HCEC 1CT (cell line): ENCODE results near the gene SHISA5.
"Not testable (repeated sequence)": the region's sequence is repeated elsewhere in the genome, so short reads cannot be mapped to it uniquely, and the experiment has no call there.

Experiments
- DNase-seq: peaks from one replicate; pipeline ENCODE4 v3.0.0-alpha.2; 2017

SHISA5 gene

DNA sequence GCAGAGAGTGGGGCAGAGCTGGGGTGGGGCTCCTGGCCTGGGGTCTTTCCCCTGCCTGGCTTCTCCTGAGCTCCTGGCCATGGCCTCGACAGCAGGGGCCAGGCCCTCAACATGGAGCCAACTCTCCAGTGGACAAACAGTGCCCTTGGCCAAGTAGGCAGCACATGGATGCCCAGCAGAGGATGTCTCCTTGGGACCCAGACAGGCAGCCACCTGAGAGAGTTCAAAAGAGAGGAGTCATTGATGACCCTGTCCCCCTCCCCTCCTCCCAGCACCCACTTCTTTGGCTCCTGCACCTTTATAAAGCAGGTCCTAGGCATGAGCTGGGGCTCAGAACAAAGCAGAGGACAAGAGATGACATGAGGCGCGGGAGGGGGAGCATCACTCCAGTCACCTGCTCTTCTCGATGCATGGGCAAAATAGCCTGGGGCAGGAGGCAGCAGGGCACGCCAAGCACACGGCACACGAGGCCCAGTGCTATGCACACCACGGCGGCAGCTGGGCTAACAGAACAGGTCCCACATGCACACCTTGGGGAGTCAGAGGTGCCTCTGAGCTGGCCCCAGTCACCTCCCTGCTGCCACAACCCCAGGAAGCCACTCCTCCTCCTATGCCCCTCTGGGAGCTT is 27.4 kb downstream of the SHISA5 start:
- DNase-seq, result no peak

DNA sequence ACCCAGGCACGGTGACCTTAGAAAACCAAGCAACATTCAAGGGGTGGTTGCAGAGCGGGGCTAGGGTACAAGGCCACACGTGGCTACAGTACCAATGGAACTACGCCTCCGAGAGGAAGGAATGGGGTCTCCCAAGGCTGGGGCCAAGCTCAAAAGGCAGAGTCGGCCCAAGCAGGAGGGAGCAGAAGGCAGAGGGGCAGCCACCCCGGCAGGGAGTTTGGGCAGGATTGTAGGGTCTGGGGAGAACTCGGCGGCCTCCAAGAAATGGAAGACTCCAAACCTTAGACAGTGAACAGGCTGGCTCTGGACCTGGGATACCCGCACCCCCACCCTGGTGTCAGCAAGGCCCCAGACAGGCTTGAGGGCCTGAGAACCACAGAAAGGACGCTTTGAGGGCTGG is 28.8 kb downstream of the SHISA5 start:
- no peak for DNase-seq

DNA sequence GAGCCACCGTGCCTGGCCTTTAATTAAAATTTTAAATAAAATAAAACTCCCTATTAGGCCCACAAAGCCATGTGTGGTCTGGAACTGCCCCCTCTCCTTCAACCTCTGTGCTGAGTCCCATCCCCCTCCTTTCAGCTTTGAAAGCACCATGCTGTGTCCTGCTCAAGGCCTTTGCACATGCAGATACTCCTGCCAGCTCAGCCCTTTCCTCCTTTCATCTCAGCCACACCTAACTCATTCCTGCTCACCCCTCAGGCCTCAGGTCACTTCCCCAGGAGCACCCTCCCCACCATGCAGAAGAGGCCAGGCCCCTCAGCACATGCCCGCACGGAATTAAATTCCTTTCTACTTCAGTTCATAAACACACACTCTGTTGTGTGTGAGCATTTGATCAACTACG is 29.4 kb downstream of the SHISA5 start:
- no peak for DNase-seq

DNA sequence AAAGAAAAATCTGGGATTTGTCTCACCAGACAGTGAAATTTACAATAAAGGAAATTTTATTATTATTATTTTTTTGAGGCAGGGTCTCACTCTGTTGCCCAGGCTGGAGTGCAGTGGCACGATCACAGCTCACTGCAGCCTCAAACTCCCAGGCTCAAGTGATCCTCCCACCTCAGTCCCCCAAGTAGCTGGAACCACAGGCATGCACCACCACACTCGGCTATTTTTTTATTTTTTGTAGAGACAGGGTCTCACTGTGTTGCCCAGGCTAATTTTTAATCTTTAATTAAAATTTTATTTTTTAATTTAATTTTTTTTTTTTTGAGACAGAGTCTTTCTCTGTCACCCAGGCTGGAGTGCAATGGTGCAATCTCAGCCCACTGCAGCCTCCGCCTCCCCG is 29.9 kb downstream of the SHISA5 start:
- not testable (repeated sequence) for DNase-seq

DNA sequence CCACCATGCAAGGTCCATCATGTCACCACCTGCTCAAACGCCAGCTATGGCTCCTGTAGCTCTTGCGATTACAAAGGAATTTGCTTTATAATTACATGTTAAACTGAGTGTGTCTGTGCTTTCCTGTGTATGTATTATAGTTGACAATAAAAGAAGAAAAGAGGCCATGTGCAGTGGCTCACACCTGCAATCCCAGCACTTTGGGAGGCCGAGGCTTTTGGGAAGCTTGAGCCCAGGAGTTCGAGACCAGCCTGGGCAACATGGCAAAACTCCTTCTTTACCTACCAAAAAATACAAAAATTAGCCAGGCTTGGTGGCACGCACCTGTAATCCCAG is 30.4 kb downstream of the SHISA5 start:
- no peak for DNase-seq

DNA sequence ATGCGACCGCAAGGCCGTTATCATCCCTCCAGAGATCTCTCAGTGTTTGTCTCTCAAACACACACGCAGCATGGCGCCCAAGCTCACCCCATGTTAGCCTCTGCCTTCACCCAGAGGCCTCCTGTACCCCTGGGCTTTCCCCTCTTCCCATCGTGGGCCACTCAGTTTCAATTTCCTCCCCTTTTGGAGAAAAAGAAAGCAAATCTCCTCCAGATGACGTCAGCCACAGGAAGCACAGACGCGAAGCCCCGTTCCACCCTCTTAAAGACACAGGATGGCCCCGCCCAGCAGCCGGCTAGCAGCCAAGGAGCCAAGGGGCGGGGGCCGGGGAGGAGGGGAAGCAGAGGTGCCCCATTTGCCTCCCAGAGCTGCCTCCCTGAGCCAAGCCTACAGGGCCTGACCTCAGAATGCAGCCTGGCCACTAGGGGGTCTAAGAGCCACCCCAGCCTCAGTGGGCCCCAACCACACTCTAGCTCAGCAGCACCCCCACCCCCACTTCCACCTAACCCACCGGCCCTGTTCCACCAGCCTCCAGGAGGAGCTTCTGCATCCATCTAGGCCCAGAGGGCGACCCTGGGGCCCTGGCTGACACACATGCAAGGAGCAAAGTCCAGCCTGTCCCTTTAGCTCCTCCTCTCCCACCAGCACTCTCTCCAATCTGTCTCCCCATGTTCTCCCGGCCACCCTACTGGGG is 30.9 kb downstream of the SHISA5 start:
- peak; percentile 91 for DNase-seq

DNA sequence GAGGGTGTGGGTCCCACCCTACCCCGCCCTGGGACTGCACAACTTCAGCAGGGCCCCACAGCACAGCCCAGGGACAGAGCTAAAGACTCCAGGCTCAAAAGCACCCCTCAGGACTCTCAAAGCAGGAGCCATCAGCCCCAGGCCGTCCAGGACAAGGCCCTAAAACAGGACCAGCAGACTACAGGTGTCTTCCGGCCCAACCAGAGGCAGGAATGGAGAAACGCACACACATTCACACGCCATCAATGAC is 31.4 kb downstream of the SHISA5 start:
- DNase-seq, result no peak

DNA sequence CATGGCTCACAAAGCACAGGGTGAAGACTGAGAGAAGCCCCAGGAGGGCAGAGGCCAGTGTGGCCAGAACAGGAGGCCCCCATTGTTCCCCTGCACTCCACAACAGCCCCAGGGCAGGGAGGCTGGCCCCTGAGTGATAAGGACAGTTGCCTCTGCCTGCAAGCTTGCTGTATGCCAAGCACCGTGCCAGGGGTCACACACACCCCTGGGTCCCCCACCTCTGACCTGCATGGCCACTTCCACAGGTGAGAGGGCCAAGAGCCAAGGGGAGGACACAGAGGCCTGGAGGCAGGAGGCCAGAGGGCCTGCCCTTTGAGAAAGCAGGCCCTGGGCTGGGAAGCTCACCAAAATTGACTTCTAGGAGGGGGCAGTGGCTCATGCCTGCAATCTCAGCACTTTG is 33.7 kb downstream of the SHISA5 start:
- no peak for DNase-seq

DNA sequence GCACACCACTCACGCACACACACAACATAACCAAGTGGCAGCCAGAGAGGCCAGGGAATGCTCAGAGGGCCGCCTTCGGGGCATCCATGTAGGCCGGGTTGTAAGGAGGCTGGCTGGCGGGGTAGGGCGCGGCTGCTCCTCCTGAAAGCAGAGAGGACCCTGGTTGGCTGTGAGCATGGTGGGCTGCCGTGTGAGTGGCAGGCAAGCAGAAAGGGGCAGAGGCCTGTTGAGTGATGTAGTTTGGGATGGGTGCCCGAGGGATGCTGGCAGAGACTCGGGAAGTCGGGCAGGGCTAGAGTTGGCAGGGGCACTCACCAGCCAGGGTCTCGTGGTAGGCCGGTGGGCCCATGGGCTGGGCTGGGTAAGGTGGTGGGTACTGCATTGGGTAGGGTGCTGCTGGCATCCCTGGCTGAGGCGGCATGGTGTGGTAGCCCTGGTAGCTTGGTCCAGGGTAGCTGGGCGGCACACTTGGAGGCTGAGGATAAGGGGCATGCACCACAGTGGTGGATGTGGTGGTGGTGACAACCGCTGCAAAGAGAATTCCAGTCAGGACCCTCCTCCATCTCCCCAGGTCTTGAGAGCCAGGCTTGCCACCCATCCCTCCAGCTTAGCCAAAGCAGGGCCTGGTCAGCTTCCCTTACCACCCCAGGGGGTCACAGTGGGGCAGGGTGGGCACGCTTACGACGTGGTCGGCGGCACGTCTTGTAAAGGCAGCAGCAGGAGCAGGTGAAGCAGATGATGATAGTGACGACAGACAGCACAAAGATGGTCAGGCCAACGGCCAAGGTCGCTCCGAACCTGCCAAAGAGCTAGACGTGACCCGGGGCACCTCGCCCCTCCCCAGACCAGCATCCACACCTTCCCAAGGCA is 34.7 kb downstream of the SHISA5 start:
- DNase-seq, result no peak

DNA sequence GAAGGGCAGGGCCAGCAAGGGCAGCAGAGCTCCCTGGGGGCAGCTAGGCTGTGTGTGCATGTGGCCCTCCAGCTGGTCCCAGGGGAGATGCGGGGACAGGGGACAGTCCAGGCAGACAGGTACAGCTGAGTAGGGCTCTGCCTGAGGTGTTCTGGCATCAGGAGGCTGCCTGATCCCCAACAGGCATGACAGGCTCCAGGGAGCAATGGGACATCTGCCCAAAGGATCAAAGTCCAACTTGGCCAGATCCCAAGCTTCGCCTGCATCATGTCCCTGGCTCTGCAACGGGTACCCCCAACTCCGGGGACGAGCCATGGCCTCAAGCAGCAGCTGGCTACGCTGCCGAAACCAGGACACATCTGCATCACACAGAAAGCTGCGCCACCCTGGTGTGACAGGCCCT is 35.6 kb downstream of the SHISA5 start:
- no peak for DNase-seq

DNA sequence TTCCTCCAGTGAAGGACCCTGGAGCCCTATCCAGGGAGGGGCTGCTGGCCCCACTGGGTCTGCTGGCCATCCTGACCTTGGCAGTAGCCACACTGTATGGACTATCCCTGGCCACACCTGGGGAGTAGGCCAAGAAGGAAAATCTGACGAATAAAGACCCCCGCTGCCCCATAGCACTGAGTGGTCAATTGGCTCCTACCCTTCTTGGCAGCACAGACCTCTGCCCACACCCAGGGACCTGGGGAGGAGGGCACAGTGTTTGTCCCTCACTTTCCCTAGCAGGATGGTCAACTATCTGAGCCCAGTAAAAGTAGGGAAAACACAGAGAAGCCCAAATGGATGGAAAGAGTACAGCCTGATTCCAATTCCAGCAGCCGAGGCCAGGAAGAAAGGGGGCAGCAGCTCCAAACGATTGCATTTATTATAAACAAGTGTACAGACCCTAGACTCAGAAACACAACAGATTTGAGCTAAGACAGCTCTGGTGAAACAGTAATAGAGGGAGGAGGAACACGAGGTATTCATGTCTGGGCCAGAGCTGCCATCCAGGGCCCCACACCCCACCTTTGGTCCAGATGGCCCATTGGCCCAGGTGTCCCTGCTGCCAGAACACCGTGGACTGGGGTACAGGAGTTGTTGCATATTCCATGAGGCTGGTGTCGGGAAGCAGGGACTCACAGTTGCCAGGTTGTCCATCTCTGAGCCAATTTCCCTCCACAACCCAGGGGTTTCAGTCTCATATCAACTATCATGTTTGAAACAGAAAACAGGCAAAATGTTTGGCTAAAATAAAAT is 36.3 kb downstream of the SHISA5 start:
- no peak for DNase-seq

DNA sequence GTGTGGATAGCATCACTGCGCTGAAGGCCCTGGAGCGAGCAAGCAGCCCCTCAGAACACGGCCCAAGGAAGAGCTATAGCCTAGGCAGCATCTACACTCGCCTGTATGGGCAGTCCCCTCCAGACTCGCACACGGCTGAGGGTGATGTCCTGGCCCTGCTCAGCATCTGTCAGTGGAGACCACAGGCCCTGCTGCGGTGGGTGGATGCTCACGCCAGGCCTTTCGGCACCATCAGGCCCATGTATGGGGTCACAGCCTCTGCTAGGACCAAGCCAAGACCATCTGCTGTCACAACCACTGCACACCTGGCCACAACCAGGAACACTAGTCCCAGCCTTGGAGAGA is 36.9 kb downstream of the SHISA5 start:
- no peak for DNase-seq

DNA sequence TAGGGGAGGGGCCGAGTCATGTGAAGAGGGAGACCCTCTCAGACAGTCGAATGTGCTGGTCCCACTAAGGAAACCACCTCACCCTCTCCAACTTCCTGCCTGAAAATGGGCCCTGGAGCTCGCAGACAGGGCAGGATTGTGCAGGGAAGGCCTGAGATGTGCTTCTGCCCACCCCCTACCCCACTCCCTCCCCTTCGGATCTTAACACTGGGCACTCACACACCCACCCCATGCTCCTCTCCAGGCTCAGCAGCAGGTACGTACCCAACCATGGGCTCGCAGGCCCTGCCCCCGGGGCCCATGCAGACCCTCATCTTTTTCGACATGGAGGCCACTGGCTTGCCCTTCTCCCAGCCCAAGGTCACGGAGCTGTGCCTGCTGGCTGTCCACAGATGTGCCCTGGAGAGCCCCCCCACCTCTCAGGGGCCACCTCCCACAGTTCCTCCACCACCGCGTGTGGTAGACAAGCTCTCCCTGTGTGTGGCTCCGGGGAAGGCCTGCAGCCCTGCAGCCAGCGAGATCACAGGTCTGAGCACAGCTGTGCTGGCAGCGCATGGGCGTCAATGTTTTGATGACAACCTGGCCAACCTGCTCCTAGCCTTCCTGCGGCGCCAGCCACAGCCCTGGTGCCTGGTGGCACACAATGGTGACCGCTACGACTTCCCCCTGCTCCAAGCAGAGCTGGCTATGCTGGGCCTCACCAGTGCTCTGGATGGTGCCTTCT is 37.4 kb downstream of the SHISA5 start:
- DNase-seq, result no peak

DNA sequence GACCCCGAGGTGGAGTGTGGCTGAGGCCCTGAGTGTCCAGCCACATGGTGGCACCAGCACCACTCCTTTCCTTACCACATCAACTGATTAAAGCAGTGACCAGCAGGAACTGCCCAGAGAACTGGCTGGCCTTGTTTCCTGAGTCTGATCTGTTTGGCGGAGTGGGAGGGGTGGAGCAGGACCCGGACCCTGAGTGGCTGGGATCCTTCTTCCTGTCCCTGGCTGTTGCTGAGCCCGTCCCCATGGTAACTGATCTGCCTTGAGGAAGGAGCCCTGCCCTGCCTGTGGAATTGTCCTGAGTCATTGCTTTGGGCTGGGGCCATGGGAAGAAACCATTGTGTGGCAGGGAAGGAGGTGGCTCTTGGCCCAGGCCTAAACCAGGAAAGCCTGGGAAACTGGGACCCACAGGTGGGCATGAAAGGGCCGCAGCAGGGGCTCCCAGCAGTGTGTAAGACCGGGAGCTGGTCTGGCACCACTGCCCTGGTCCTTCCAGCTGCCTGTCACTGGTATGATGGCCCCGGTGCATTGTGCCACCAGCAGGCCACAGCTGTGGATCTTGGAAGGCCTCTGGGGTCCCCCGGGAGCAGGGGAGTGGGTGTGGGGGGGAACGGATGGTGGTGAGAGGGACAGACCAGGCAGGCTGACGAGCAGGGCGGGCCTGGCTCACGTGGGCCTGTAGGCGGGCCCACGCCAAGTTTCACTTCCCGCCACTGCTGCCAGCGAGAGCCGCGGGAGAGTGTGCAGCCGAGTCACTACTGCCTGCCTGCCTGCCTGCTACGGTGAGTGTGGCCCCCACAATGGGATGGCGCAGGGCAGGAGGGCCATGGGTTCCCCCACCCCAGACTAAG is 38.2 kb downstream of the SHISA5 start:
- DNase-seq, result peak; percentile 100

DNA sequence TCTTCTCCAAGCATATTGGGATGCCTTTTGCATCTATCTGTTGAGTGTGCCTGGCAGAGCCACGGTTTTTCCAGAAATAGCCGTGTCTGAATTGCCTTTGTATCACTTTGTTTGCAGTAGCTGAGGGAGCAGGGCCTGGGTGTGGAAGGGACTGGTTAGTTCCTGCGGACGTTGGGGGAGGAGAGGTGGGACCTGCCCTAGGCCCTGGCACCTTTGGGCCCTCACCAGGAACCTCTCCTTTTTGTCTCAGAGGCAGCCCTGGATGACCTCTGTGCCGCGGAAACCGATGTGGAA is 38.8 kb downstream of the SHISA5 start:
- DNase-seq, result no peak

DNA sequence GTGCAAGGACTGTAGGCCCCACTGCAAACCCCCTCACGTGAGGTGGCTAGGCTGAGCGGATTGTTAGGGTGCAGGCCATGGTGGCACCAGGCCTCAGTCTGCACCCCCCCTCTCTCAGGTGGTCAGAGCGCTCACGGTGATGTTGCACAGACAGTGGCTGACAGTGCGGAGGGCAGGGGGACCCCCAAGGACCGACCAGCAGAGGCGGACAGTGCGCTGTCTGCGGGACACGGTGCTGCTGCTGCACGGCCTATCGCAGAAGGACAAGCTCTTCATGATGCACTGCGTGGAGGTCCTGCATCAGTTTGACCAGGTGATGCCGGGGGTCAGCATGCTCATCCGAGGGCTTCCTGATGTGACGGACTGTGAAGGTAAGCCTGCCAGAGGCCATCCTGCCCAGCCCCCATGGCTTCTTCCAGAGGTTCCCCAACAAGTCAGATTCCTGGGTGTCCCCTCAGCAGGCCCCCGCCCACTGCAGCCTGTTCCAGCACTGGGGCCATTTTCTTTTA is 39.2 kb downstream of the SHISA5 start:
- no peak for DNase-seq

DNA sequence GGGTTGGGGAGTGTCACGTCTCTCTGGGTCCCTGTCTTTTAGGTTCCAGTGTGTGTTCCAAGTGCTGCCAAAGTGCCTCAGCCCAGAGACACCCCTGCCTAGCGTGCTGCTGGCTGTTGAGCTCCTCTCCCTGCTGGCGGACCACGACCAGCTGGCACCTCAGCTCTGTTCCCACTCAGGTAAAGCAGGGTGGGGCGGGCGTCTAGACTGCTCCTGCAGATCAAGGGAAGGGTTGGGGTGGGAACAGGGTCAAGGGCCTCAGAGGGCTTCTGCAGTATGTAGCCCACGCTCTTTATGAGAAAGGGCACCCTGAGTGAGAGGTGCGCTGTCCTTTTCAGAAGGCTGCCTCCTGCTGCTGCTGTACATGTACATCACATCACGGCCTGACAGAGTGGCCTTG is 40.3 kb downstream of the SHISA5 start:
- no peak for DNase-seq

DNA sequence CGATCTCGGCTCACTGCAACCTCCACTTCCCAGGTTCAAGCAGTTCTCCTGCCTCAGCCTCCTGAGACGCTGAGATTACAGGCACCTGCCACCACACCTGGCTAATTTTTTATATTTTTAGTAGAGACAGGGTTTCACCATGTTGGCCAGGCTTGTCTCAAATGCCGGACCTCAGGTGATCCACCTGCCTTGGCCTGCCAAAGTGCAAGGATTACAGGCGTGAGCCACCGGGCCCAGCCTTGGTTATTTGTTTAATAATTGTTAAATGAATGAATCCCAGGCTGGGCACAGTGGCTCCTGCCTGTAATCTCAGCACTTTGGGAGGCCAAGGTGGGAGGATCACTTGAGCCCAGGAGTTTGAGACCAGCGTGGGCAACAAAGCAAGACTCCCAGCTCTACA is 42.2 kb downstream of the SHISA5 start:
- DNase-seq, result not testable (repeated sequence)

DNA sequence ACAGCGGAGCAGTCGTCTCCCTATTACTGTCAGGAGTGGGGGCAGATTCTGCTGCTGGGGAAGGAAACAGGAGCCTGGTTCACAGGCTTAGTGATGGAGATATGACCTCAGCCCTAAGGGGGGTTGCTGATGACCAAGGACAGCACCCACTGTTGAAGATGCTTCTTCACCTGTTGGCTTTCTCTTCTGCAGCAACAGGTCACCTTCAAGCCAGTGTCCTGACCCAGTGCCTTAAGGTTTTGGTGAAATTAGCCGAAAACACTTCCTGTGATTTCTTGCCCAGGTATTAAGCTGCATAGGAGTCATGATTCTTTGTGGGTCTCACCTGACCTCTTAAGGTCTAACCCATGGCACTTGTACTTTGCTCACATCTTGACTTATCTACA is 43.5 kb downstream of the SHISA5 start:
- DNase-seq, result no peak

DNA sequence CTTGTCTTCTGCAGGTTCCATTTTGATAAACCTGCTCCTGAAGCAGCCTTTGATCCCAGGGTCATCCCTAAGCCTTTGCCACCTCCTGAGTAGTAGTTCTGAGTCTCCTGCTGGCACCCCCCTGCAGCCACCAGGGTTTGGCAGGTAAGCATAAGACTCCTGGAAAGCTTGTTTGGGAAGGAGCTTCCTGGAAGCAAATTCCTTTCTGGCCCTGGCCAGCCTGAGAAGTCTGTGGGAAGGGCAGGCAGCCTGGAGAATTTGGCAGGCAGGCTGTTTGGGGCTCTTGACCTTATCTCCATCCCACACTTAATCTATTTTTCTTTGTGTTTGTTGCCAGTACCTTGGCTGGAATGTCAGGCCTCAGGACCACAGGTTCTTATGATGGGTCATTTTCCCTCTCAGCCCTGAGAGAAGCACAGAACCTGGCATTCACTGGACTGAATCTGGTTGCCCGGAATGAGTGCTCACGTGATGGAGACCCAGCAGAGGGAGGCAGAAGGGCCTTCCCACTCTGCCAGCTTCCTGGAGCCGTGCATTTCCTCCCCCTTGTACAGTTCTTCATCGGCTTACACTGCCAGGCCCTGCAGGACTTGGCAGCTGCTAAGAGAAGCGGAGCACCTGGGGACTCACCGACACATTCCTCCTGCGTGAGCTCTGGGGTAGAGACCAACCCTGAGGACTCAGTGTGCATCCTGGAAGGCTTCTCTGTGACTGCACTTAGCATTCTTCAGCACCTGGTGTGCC is 44.0 kb downstream of the SHISA5 start:
- no peak for DNase-seq

DNA sequence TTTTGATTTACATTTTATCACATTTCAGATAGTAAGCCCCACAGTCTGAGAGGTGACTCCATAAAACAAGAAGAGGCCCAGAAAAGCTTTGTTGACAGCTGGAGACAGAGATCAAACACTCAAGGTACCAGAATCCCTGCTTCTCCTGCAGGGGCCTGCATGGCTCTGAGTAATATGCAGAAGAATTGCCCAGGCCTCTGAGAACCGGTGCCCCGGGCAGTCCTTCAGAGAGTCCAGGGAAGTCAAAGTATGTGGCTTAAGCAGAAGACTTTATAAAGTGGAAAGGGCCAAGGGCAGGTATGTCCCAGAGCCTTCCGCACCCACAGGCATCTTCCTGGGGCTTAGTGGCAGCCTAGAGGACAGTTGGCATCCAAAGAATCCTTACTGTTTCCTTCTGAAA is 44.6 kb downstream of the SHISA5 start:
- DNase-seq, result no peak
